Mesenchymal stem cell (in vitro differentiated cells and primary cell): ENCODE results near the gene PGAP1.
A peak's percentile ranks its signal among the peaks of the same experiment; 100 is the strongest.

Experiments used
- DNase-seq: peaks from one replicate; pipeline ENCODE4 v3.0.0-alpha.2; 2013
- H2AFZ ChIP-seq: one replicate; pipeline ENCODE4 v1.6.1; 2013; ENCODE audit warnings: low read depth, mild to moderate bottlenecking, control low read depth, inconsistent platforms, low read length, moderate library complexity
- H2AK5ac ChIP-seq: 2 replicates; pipeline ENCODE4 v1.6.1; 2013; ENCODE audit warnings: low read length, moderate library complexity, mild to moderate bottlenecking, inconsistent platforms; ENCODE audit not compliant: severe bottlenecking
- H2BK120ac ChIP-seq: one replicate; pipeline ENCODE4 v1.6.1; 2013; ENCODE audit warnings: low read depth, mild to moderate bottlenecking, inconsistent platforms, low read length, moderate library complexity
- H2BK12ac ChIP-seq, 2 experiments: one replicate each; pipeline ENCODE4 v1.6.1; 2013; ENCODE audit warnings: inconsistent platforms in 2 of 2, low read length in 2 of 2, mild to moderate bottlenecking in 2 of 2, moderate library complexity in 2 of 2, control low read depth in 1 of 2
- H2BK15ac ChIP-seq: one replicate; pipeline ENCODE4 v1.6.1; 2013; ENCODE audit warnings: mild to moderate bottlenecking, low read depth, inconsistent platforms; ENCODE audit not compliant: poor library complexity, severe bottlenecking
- H2BK5ac ChIP-seq: 2 replicates; pipeline ENCODE4 v1.6.1; 2013; ENCODE audit warnings: low read depth, mild to moderate bottlenecking, low read length, control low read depth, inconsistent platforms; ENCODE audit not compliant: poor library complexity, severe bottlenecking
- H3K14ac ChIP-seq, 2 experiments: one replicate each; pipeline ENCODE4 v1.6.1; 2013; ENCODE audit warnings: inconsistent platforms in 2 of 2, low read length in 2 of 2, control low read depth in 1 of 2, mild to moderate bottlenecking in 1 of 2, moderate library complexity in 1 of 2
- H3K18ac ChIP-seq, 2 experiments: one replicate each; pipeline ENCODE4 v1.6.1; 2013; ENCODE audit warnings: inconsistent platforms in 2 of 2, low read length in 2 of 2, control low read depth in 1 of 2, low read depth in 1 of 2, mild to moderate bottlenecking in 1 of 2
- H3K23ac ChIP-seq, 2 experiments: one replicate each; pipeline ENCODE4 v1.6.1; 2013; ENCODE audit warnings: inconsistent platforms in 2 of 2, low read length in 2 of 2, mild to moderate bottlenecking in 2 of 2, moderate library complexity in 2 of 2, control low read depth in 1 of 2
- H3K27ac ChIP-seq: 2 replicates; pipeline ENCODE4 v1.5.1; 2013; ENCODE audit warnings: mild to moderate bottlenecking, moderate library complexity, low read length, control low read depth, inconsistent platforms; ENCODE audit not compliant: poor library complexity, severe bottlenecking
- H3K27me3 ChIP-seq, 2 experiments: 2 replicates each; pipeline versions ENCODE4 v1.6.1 to v1.7.0; 2013; ENCODE audit warnings: low read length in 2 of 2, mild to moderate bottlenecking in 2 of 2, moderate library complexity in 2 of 2, control low read depth in 1 of 2, inconsistent platforms in 1 of 2; ENCODE audit not compliant: control insufficient read depth in 1 of 2, insufficient read depth in 1 of 2
- H3K36me3 ChIP-seq, 2 experiments: 2 replicates each; pipeline versions ENCODE4 v1.6.1 to v1.7.0; 2013; ENCODE audit warnings: low read length in 2 of 2, control low read depth in 1 of 2, inconsistent platforms in 1 of 2, low read depth in 1 of 2, mild to moderate bottlenecking in 1 of 2; ENCODE audit not compliant: insufficient read depth in 2 of 2, control insufficient read depth in 1 of 2
- H3K4ac ChIP-seq, 2 experiments: one replicate each; pipeline ENCODE4 v1.6.1; 2013; ENCODE audit warnings: inconsistent platforms in 2 of 2, low read length in 2 of 2, mild to moderate bottlenecking in 2 of 2, moderate library complexity in 2 of 2, control low read depth in 1 of 2, low read depth in 1 of 2
- H3K4me1 ChIP-seq: 2 replicates; pipeline ENCODE4 v1.6.1; 2013; ENCODE audit warnings: low read depth, low read length, control low read depth; ENCODE audit not compliant: control insufficient read depth, insufficient read depth
- H3K4me2 ChIP-seq: 2 replicates; pipeline ENCODE4 v1.6.1; 2013; ENCODE audit warnings: low read length, mild to moderate bottlenecking, inconsistent platforms; ENCODE audit not compliant: poor library complexity, severe bottlenecking
- H3K4me3 ChIP-seq, 2 experiments: 2 replicates each; pipeline versions ENCODE4 v1.5.1 to v1.7.0; 2013; ENCODE audit warnings: low read length in 2 of 2, mild to moderate bottlenecking in 2 of 2, control low read depth in 1 of 2, low read depth in 1 of 2; ENCODE audit not compliant: insufficient read depth in 1 of 2
- H3K79me1 ChIP-seq: replicated peaks from 2 replicates; pipeline ENCODE4 v1.6.1; 2013; ENCODE audit warnings: mild to moderate bottlenecking, control low read depth, low read length, inconsistent platforms; ENCODE audit not compliant: poor library complexity, severe bottlenecking
- H3K9ac ChIP-seq: 2 replicates; pipeline ENCODE4 v1.7.0; 2013; ENCODE audit warnings: mild to moderate bottlenecking, low read length, moderate library complexity
- H3K9me3 ChIP-seq: 2 replicates; pipeline ENCODE4 v1.7.0; 2013; ENCODE audit warnings: mild to moderate bottlenecking, low read length; ENCODE audit not compliant: control insufficient read depth
- H4K8ac ChIP-seq: one replicate; pipeline ENCODE4 v1.6.1; 2013; ENCODE audit warnings: inconsistent platforms, mild to moderate bottlenecking, low read length, moderate library complexity
- H4K91ac ChIP-seq: one replicate; pipeline ENCODE4 v1.6.1; 2013; ENCODE audit warnings: mild to moderate bottlenecking, low read length, inconsistent platforms
- WGBS: methylation state at CpG from one replicate; pipeline ENCODE4 v1.1.7; 2013; ENCODE audit warnings: mixed read lengths; 5-methylcytosine and 5-hydroxymethylcytosine counted together

PGAP1 gene

DNA sequence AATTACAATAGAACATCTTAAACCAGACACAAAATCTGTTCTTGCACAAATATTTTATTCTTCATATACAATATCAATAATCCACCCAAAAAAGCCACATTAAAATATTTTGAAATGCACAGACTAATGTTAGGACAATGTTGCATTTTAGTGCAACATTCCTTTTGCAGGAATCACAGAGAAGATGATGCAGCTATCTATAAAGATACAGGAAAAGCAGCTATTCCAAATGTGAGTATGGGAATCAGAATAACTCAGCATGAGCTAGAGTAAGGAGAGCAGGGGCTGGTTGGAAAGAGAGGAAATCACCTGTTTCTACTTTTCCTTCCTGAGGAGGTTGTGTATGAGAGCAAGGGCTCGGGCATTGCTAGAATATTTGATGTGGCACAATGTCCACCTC lies 122.1 kb downstream of the PGAP1 start:
- no peak overlapping the region for H3K23ac ChIP-seq
- no peak overlapping the region for H3K9ac ChIP-seq
- H3K14ac ChIP-seq = no peak overlapping the region
- 83% methylated on average over 1 of the region's 1 CpG for WGBS
- H4K8ac ChIP-seq = peak overlapping the region; percentile 23
- H3K79me1 ChIP-seq = peaks cover under 1% of the 10 kb centered on the region
- H3K4ac ChIP-seq = no peak overlapping the region
- no peak overlapping the region for H2BK120ac ChIP-seq
- H2BK5ac ChIP-seq = no peak overlapping the region
- H3K9me3 ChIP-seq = no peaks in the 10 kb centered on the region
- no peak overlapping the region for H3K4me2 ChIP-seq
- no peak overlapping the region for H4K91ac ChIP-seq
- H2AFZ ChIP-seq = no peak overlapping the region
- no peak overlapping the region for H2BK15ac ChIP-seq
- no peaks in the 10 kb centered on the region for H3K36me3 ChIP-seq
- no peaks in the 10 kb centered on the region for H3K27me3 ChIP-seq
- H2AK5ac ChIP-seq = no peak overlapping the region
- no peak overlapping the region for H3K18ac ChIP-seq
- H2BK12ac ChIP-seq = peak overlapping the region in 1 of 2 experiments; percentile 54
- no peak overlapping the region for H3K27ac ChIP-seq
- no peaks in the 10 kb centered on the region for H3K4me1 ChIP-seq
- no peak overlapping the region for H3K4me3 ChIP-seq
- DNase-seq = no peak

DNA sequence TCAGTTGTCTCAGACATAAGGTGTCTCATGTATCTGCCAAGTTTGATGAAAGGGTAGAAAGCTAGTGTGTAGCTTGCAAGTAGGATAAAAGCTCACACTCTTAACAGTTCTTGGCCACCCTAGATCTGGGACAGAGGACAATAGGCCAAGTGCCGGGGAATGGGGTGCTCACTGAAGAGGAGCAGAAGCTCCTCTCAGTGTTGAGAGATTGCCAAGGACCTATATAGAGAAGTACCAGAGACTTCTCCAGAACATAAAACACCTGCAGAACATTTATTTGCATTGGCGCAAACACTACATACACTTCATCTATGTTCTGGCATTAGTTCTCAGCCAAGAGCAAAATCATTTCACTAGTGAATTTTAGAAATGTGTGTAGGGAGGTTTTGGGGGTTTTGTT lies 124.1 kb downstream of the PGAP1 start:
- H3K9me3 ChIP-seq = no peaks in the 10 kb centered on the region
- H2BK12ac ChIP-seq = no peak overlapping the region
- H2AFZ ChIP-seq = no peak overlapping the region
- H3K14ac ChIP-seq = no peak overlapping the region
- H3K27ac ChIP-seq = no peak overlapping the region
- no peak overlapping the region for H3K4me2 ChIP-seq
- no peak overlapping the region for H3K23ac ChIP-seq
- no peak overlapping the region for H4K91ac ChIP-seq
- peaks cover 6% of the 10 kb centered on the region for H3K79me1 ChIP-seq
- peaks cover 2% of the 10 kb centered on the region for H3K4me1 ChIP-seq
- H3K27me3 ChIP-seq = no peaks in the 10 kb centered on the region
- no peak overlapping the region for H2BK5ac ChIP-seq
- no peak overlapping the region for H3K4ac ChIP-seq
- no peak overlapping the region for H4K8ac ChIP-seq
- no peak overlapping the region for H2AK5ac ChIP-seq
- no peak overlapping the region for H3K4me3 ChIP-seq
- no peak overlapping the region for H3K18ac ChIP-seq
- H3K9ac ChIP-seq = no peak overlapping the region
- no peak overlapping the region for H2BK15ac ChIP-seq
- DNase-seq = no peak
- peaks cover 0 to 5% of the 10 kb centered on the region in 2 experiments for H3K36me3 ChIP-seq
- H2BK120ac ChIP-seq = no peak overlapping the region
- WGBS = 88% methylated on average over 1 of the region's 2 CpGs

DNA sequence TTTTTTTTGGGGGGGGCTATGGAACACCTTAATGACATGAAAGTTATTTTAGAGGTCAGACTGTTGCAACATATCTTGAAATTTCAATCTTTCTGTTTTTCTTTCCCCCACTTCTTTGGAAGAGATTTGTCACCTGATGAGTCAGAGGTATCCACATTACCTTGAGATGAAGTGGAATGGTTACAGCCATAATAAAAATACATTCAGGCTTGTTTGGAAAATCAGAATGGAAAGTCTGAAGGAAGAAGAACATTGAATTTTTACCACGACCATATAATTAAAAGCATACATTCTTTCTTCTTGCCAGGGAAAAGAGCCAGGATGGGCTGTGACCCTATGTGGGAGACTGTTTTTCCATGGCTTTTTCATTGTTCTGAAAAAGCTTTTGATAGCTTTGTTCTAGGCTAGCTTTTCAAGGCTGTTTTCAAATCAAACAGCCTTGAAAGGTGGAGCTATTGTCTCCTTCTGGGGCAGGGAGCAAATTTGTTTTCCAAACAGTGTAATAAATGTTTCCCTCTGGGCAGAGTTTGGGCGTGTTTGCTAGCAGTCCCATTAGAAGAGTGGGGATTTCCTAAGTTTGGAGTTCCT lies 124.7 kb downstream of the PGAP1 start:
- Histone ChIP-seq H3K4ac (no peak overlapping the region), H3K9me3 (no peaks in the 10 kb centered on the region), H2BK120ac (no peak overlapping the region), H3K27me3 (no peaks in the 10 kb centered on the region), H3K18ac (no peak overlapping the region), H2BK15ac (no peak overlapping the region), H3K4me2 (no peak overlapping the region), H2BK5ac (no peak overlapping the region), H3K4me3 (no peak overlapping the region), H4K91ac (no peak overlapping the region), H3K14ac (no peak overlapping the region), H3K23ac (no peak overlapping the region), H3K4me1 (peaks cover 2% of the 10 kb centered on the region), H3K79me1 (peaks cover 8% of the 10 kb centered on the region), H2AK5ac (no peak overlapping the region), H2BK12ac (no peak overlapping the region), H4K8ac (no peak overlapping the region), H2AFZ (no peak overlapping the region), H3K36me3 (peaks cover 0 to 11% of the 10 kb centered on the region in 2 experiments), H3K9ac (no peak overlapping the region), H3K27ac (no peak overlapping the region)
- WGBS = 86% methylated on average over 1 of the region's 2 CpGs
- DNase-seq = no peak

DNA sequence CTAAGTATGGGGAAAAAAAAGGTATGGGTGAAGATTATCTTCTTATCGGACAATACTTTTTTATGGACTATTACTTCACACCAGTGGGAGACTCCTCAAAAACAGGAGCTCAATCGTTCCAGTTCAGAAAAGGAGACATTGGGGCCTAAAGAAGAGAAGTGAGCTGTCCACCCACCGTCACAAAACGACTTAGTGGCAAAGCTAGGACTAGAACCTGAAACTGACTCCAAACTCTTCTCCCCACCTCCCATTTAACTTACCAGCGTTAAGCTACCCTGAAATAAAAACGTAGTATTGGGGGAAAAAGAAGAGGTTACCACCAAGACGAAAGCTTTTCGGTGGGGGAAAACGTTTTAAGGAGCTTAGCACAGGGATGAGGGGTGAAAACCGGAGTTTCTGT lies 127.5 kb downstream of the PGAP1 start:
- Histone ChIP-seq H3K9ac (peak overlapping the region; percentile 97), H2BK120ac (no peak overlapping the region)

More for the DNA sequence above, 127.5 kb downstream of the PGAP1 start:
- Histone ChIP-seq H3K4ac (peak overlapping the region in 1 of 2 experiments; percentile 17), H3K4me2 (peak overlapping the region; percentile 62), H3K9me3 (no peaks in the 10 kb centered on the region), H3K79me1 (peaks cover 15% of the 10 kb centered on the region), H2AK5ac (no peak overlapping the region), H2BK5ac (no peak overlapping the region), H3K4me3 (peak overlapping the region; percentile 75 to 90), H3K18ac (peak overlapping the region in 1 of 2 experiments; percentile 77), H3K36me3 (peaks cover 7 to 33% of the 10 kb centered on the region in 2 experiments), H3K14ac (no peak overlapping the region), H2AFZ (peak overlapping the region; percentile 74), H2BK12ac (no peak overlapping the region), H4K91ac (no peak overlapping the region), H3K4me1 (peaks cover 2% of the 10 kb centered on the region), H3K23ac (no peak overlapping the region), H4K8ac (no peak overlapping the region), H2BK15ac (no peak overlapping the region), H3K27ac (no peak overlapping the region), H3K27me3 (no peaks in the 10 kb centered on the region)
- no peak for DNase-seq
- WGBS = 6% methylated on average over 5 of the region's 10 CpGs
